Loucy (cell line): ENCODE results near the gene CRYGS.

Source experiments
- H2AFZ ChIP-seq: fragments of 200-600 bp; sonication (generic); 2 replicates; pipeline ENCODE4 v1.6.0; 2016; ENCODE audit warnings: antibody characterized with exemption, mild to moderate bottlenecking, low read length, moderate library complexity
- H3F3A ChIP-seq: fragments of 200-600 bp; 2 replicates; pipeline ENCODE4 v1.6.0; 2016; ENCODE audit warnings: antibody characterized with exemption, low read depth, mild to moderate bottlenecking
- H3K27me3 ChIP-seq: fragments of 200-600 bp; sonication (generic); 2 replicates; pipeline ENCODE4 v1.6.1; 2014; ENCODE audit warnings: low read length, mild to moderate bottlenecking; ENCODE audit not compliant: insufficient read depth, poor library complexity, severe bottlenecking
- H3K36me3 ChIP-seq: fragments of 200-600 bp; sonication (generic); 2 replicates; pipeline ENCODE4 v1.6.1; 2016; ENCODE audit warnings: low read length; ENCODE audit not compliant: insufficient read depth
- H3K4me1 ChIP-seq: fragments of 200-600 bp; sonication (generic); 2 replicates; pipeline ENCODE4 v1.5.1; 2014; ENCODE audit warnings: low read length, mild to moderate bottlenecking; ENCODE audit not compliant: insufficient read depth, poor library complexity, severe bottlenecking
- H3K4me2 ChIP-seq: fragments of 200-600 bp; sonication (generic); 2 replicates; pipeline ENCODE4 v1.6.0; 2014; ENCODE audit warnings: antibody characterized with exemption, low read length, low read depth, mild to moderate bottlenecking; ENCODE audit not compliant: poor library complexity, severe bottlenecking
- H3K4me3 ChIP-seq: fragments of 200-600 bp; sonication (generic); 2 replicates; pipeline ENCODE4 v1.5.1; 2014; ENCODE audit warnings: low read length, mild to moderate bottlenecking, mixed read lengths; ENCODE audit not compliant: poor library complexity, severe bottlenecking
- H3K79me2 ChIP-seq: fragments of 200-600 bp; sonication (generic); 2 replicates; pipeline ENCODE4 v1.6.1; 2014; ENCODE audit warnings: low read length; ENCODE audit not compliant: insufficient read depth
- H3K9ac ChIP-seq: fragments of 200-600 bp; sonication (generic); 2 replicates; pipeline ENCODE4 v1.6.0; 2014; ENCODE audit warnings: mild to moderate bottlenecking, low read depth, low read length, moderate library complexity; ENCODE audit not compliant: poor library complexity, severe bottlenecking
- H3K9me2 ChIP-seq: fragments of 200-600 bp; sonication (generic); replicated peaks from 2 replicates; pipeline ENCODE4 v1.6.1; 2016; ENCODE audit warnings: low read depth, low read length, mixed read lengths
- H3K9me3 ChIP-seq: fragments of 200-600 bp; sonication (generic); 2 replicates; pipeline ENCODE4 v1.6.1; 2014; ENCODE audit warnings: mild to moderate bottlenecking, antibody characterized with exemption, low read length, low read depth; ENCODE audit not compliant: insufficient read depth
- H4K20me1 ChIP-seq: fragments of 200-600 bp; sonication (generic); 2 replicates; pipeline ENCODE4 v1.6.0; 2014; ENCODE audit warnings: antibody characterized with exemption, low read length, mild to moderate bottlenecking; ENCODE audit not compliant: insufficient read depth, poor library complexity, severe bottlenecking
- EZH2phosphoT487 ChIP-seq: fragments of 200-600 bp; IDR thresholded peaks from 2 replicates; pipeline ENCODE4 v1.6.1; 2018; ENCODE audit warnings: antibody characterized with exemption, mild to moderate bottlenecking, moderate library complexity, borderline replicate concordance
- TF ChIP-seq, protein P1 (sequence below): fragments of 200-600 bp; sonication (generic); conservative IDR thresholded peaks from 2 replicates; pipeline ENCODE4 v1.5.1; 2014; ENCODE audit warnings: mild to moderate bottlenecking, antibody characterized with exemption, low read length

CRYGS gene

GRCh38 chr3:186523022-186523421 is 21.2 kb downstream of the CRYGS start:
- Histone ChIP-seq H4K20me1 (no peaks in the 10 kb centered on the region), H3K9me3 (no peaks in the 10 kb centered on the region; the same call in 1 of the 2 replicates), H3K9me2 (no peaks in the 10 kb centered on the region), H3K36me3 (no peaks in the 10 kb centered on the region), H2AFZ (no peak overlapping the region; the same call in 1 of the 2 replicates), H3K27me3 (no peaks in the 10 kb centered on the region), H3K4me2 (no peak overlapping the region), H3K9ac (no peak overlapping the region), H3K79me2 (no peaks in the 10 kb centered on the region), H3K4me1 (peaks cover 48% of the 10 kb centered on the region), H3K4me3 (no peak overlapping the region), H3F3A (peaks cover 12% of the 10 kb centered on the region)
- TF ChIP-seq, protein P1, sequence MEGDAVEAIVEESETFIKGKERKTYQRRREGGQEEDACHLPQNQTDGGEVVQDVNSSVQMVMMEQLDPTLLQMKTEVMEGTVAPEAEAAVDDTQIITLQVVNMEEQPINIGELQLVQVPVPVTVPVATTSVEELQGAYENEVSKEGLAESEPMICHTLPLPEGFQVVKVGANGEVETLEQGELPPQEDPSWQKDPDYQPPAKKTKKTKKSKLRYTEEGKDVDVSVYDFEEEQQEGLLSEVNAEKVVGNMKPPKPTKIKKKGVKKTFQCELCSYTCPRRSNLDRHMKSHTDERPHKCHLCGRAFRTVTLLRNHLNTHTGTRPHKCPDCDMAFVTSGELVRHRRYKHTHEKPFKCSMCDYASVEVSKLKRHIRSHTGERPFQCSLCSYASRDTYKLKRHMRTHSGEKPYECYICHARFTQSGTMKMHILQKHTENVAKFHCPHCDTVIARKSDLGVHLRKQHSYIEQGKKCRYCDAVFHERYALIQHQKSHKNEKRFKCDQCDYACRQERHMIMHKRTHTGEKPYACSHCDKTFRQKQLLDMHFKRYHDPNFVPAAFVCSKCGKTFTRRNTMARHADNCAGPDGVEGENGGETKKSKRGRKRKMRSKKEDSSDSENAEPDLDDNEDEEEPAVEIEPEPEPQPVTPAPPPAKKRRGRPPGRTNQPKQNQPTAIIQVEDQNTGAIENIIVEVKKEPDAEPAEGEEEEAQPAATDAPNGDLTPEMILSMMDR, result no peak
- no peak for TF ChIP-seq EZH2phosphoT487

- Histone ChIP-seq H2AFZ (no peak overlapping the region), H3K9me3 (no peaks in the 10 kb centered on the region)
These were observed 23.0 kb downstream of the CRYGS start for GRCh38 chr3:186520957-186521842.

DNA sequence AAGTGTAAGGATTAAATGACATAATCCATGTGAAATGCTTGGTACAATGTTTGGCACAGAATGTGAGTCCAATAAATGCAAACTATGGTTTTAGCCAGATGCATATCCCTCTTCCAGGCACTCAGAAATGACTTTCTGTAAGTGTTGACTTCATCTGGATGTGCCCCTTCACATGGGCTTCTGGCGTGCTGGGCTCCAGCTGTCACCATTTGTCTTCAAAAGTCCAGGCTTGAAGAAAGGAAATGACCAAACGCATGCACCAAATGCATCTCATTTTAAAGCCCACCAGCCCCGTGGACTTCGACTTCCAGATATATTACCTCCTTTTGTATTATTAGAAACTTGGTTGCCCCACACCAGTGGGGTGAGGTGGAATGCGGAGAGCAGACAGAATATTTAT is 23.7 kb downstream of the CRYGS start:
- H3K79me2 ChIP-seq, result no peaks in the 10 kb centered on the region
- H3K4me2 ChIP-seq, result peak overlapping the region; percentile 81
- H3K4me1 ChIP-seq, result peaks cover 64% of the 10 kb centered on the region
- no peaks in the 10 kb centered on the region for H3K9me2 ChIP-seq
- peak overlapping the region; percentile 80 for H3K9ac ChIP-seq
- no peaks in the 10 kb centered on the region for H4K20me1 ChIP-seq
- H3K4me3 ChIP-seq, result no peak overlapping the region
- H3K27me3 ChIP-seq, result no peaks in the 10 kb centered on the region
- no peaks in the 10 kb centered on the region for H3K36me3 ChIP-seq
- H3K9me3 ChIP-seq, result no peaks in the 10 kb centered on the region
- TF ChIP-seq EZH2phosphoT487, result no peak
- H2AFZ ChIP-seq, result no peak overlapping the region
- H3F3A ChIP-seq, result peaks cover 14% of the 10 kb centered on the region

More at GRCh38 chr3:186520957-186521842, 23.0 kb downstream of the CRYGS start:
- no peaks in the 10 kb centered on the region for H3K27me3 ChIP-seq
- no peak for TF ChIP-seq EZH2phosphoT487
- TF ChIP-seq, protein P1, result no peak
- no peak overlapping the region for H3K4me3 ChIP-seq
- peaks cover 14% of the 10 kb centered on the region for H3F3A ChIP-seq
- no peaks in the 10 kb centered on the region for H3K79me2 ChIP-seq
- no peak overlapping the region for H3K4me2 ChIP-seq
- H4K20me1 ChIP-seq, result no peaks in the 10 kb centered on the region
- H3K36me3 ChIP-seq, result no peaks in the 10 kb centered on the region
- H3K9ac ChIP-seq, result peak overlapping the region; percentile 80
- H3K4me1 ChIP-seq, result peaks cover 61% of the 10 kb centered on the region
- no peaks in the 10 kb centered on the region for H3K9me2 ChIP-seq
